ENCODE measurements around the gene AIF1.

AIF1 gene

GRCh38 chr6:31659649-31660380 lies 44.8 kb downstream of the AIF1 start:
- DNase-seq, result no peak
- peaks cover 56% of the 10 kb centered on the region for H3K36me3 ChIP-seq
- H3K9me3 ChIP-seq (ENCODE audit: severe bottlenecking), result no peaks in the 10 kb centered on the region
- no peaks in the 10 kb centered on the region for H3K27me3 ChIP-seq (ENCODE audit: insufficient read depth, low read depth, severe bottlenecking)
- H3K4me3 ChIP-seq (ENCODE audit: low read depth, low read length), result peak overlapping the region; percentile 88
- no peak for TF ChIP-seq CTCF (IDR thresholded peaks at IDR 0.05; ENCODE audit: low read depth, low read length)
- peak overlapping the region; percentile 79 for H3K27ac ChIP-seq

- Histone ChIP-seq H3K9me3 (ENCODE audit: severe bottlenecking) (no peaks in the 10 kb centered on the region), H3K4me3 (ENCODE audit: low read depth, low read length) (peak within 1 kb of the TSS; percentile 88), H3K36me3 (peaks cover 56% of the 10 kb centered on the region), H3K27ac (peak within 1 kb of the TSS; percentile 79), H3K27me3 (ENCODE audit: insufficient read depth, low read depth, severe bottlenecking) (no peaks in the 10 kb centered on the region)
- TF ChIP-seq CTCF (IDR thresholded peaks at IDR 0.05; ENCODE audit: low read depth, low read length), result no peak
- peak; percentile 96 for DNase-seq
Measured at GRCh38 chr6:31660381-31661261, 45.6 kb downstream of the AIF1 start, which contains the start of gene C6orf47. Gene C6orf47, minus strand, starts transcription at chr6:31660778. Its CDS starts 831 bp downstream, at chr6:31659947.

GRCh38 chr6:31661262-31662123 lies 46.5 kb downstream of the AIF1 start:
- no peak for DNase-seq
- Histone ChIP-seq H3K27me3 (ENCODE audit: insufficient read depth, low read depth, severe bottlenecking) (no peaks in the 10 kb centered on the region), H3K4me3 (ENCODE audit: low read depth, low read length) (peak overlapping the region; percentile 88), H3K9me3 (ENCODE audit: severe bottlenecking) (no peaks in the 10 kb centered on the region), H3K36me3 (peaks cover 59% of the 10 kb centered on the region), H3K27ac (peak overlapping the region; percentile 79)
- TF ChIP-seq CTCF (IDR thresholded peaks at IDR 0.05; ENCODE audit: low read depth, low read length), result no peak

GRCh38 chr6:31662124-31662723 lies 47.2 kb downstream of the AIF1 start:
- Histone ChIP-seq H3K36me3 (peaks cover 65% of the 10 kb centered on the region), H3K27me3 (ENCODE audit: insufficient read depth, low read depth, severe bottlenecking) (no peaks in the 10 kb centered on the region), H3K27ac (no peak overlapping the region; the same call in 1 of the 2 replicates), H3K4me3 (ENCODE audit: low read depth, low read length) (no peak overlapping the region), H3K9me3 (ENCODE audit: severe bottlenecking) (no peaks in the 10 kb centered on the region)
- TF ChIP-seq CTCF (IDR thresholded peaks at IDR 0.05; ENCODE audit: low read depth, low read length), result no peak
- DNase-seq, result no peak
